Transverse colon (tissue), 4 donors: ENCODE results near the gene MECR. TPM values are rescaled to one million over a fixed set of nuclear protein-coding genes. Genes with fewer than 3 reads are reported as not detected.
"Not testable (repeated sequence)": the region's sequence is repeated elsewhere in the genome, so short reads cannot be mapped to it uniquely, and the experiment has no call there.

Source experiments
- DNase-seq: peaks from one replicate; pipeline ENCODE4 v3.0.0-alpha.2; 2019
- H3K27ac ChIP-seq, 4 donors: fragments of 200-600 bp; sonication (generic); 2 replicates each; pipeline ENCODE4 v1.5.1; 2016 to 2018; ENCODE audit warnings: inconsistent platforms in 4 of 4
- H3K27me3 ChIP-seq: fragments of 200-600 bp; sonication (generic); 2 replicates; pipeline ENCODE4 v1.5.1; 2017; ENCODE audit warnings: inconsistent platforms
- H3K36me3 ChIP-seq, 4 donors: fragments of 200-600 bp; sonication (generic); 2 replicates each; pipeline ENCODE4 v1.5.1; 2017 to 2019; ENCODE audit warnings: inconsistent platforms in 4 of 4
- H3K4me1 ChIP-seq, 4 donors: fragments of 200-600 bp; sonication (generic); 2 replicates each; pipeline ENCODE4 v1.5.1; 2017 to 2020; ENCODE audit warnings: inconsistent platforms in 4 of 4
- H3K4me3 ChIP-seq, 4 donors: fragments of 200-600 bp; sonication (generic); 1 replicate in 1 of 4; 2 replicates in 3 of 4; pipeline versions ENCODE4 v1.5.1 to v1.6.1; 2017 to 2019; ENCODE audit warnings: inconsistent platforms in 4 of 4
- H3K9me3 ChIP-seq, 2 donors: fragments of 200-600 bp; sonication (generic); 2 replicates each; pipeline ENCODE4 v1.5.1; 2017 to 2019; ENCODE audit warnings: inconsistent platforms in 2 of 2
- CTCF ChIP-seq, 5 experiments: fragments of 200-600 bp in 3 of 5; fragments of 450-650 bp in 2 of 5; sonication (generic) in 3 of 5; IDR thresholded peaks; 1 replicate in 2 of 5; 2 replicates in 3 of 5; pipeline ENCODE4 v1.5.1; 2016 to 2017; ENCODE audit warnings: antibody characterized with exemption in 5 of 5, inconsistent platforms in 3 of 5, mild to moderate bottlenecking in 2 of 5, moderate library complexity in 1 of 5
- EP300 ChIP-seq: sonication (generic); formaldehyde crosslinking; IDR thresholded peaks from one replicate; pipeline ENCODE4 v1.6.1; 2017; ENCODE audit warnings: antibody characterized with exemption, low read depth
- POLR2A ChIP-seq: fragments of 450-650 bp; IDR thresholded peaks from one replicate; pipeline ENCODE4 v1.6.1; 2016; ENCODE audit warnings: antibody characterized with exemption, mild to moderate bottlenecking, moderate library complexity
- POLR2AphosphoS5 ChIP-seq, 3 donors: sonication (generic); formaldehyde crosslinking; IDR thresholded peaks; one replicate each; pipeline ENCODE4 v1.6.1; 2016; ENCODE audit warnings: antibody characterized with exemption in 3 of 3
- WGBS, 2 donors: methylation state at CpG; one replicate each; pipeline ENCODE4 v1.1.5; 2018; ENCODE audit warnings: low coverage in 1 of 2; 5-methylcytosine and 5-hydroxymethylcytosine counted together
- in situ Hi-C, 4 donors: fragments of 200-750 bp; cut with MboI; loops; one replicate each; pipeline versions ENCODE4 v1.15.0 to v1.15.1; 2017; ENCODE audit warnings: low sequenced_read_pairs in 3 of 4, low pct_ligation_motif_present in 1 of 4, low pct_unique_long_range_greater_than_20kb in 1 of 4
- intact Hi-C: fragments of 100-400 bp; cut with DNase I; formaldehyde crosslinking; loops from one replicate; pipeline ENCODE4 v1.15.1; 2023; ENCODE audit warnings: low total_unique reads
- total RNA-seq, 4 donors: library from RNA; depleted of rRNA; stranded (reverse); fragments of >200 nt; gene quantifications; one replicate each; pipeline ENCODE4 v1.1.0, GENCODE V29; 2016

MECR gene
- total RNA-seq, 4 donors from 2014 or later: 5.2 to 16.0 (median 12.2) TPM; not detected in 1

GRCh38 chr1:29235955-29236711 is 5.4 kb upstream of the MECR start, which contains the start of gene PTPRU:
Gene PTPRU, plus strand, starts transcription at chr1:29236522. Its CDS starts 123 bp downstream, at chr1:29236645.
- H3K27ac ChIP-seq: peak within 1 kb of the TSS in 3 of 4 donors; percentile 26 to 70 (median 58)
- peak within 1 kb of the TSS; percentile 35 to 54 (median 52) for H3K4me3 ChIP-seq
- intact Hi-C loops: loop anchor here (2.0 to 5.0 kb wide), 2 partner anchors 1145 to 1471 kb away; no protein-coding TSS in a partner anchor
- H3K36me3 ChIP-seq: no peaks in the 10 kb centered on the region
- peaks cover 4 to 24% (median 20%) of the 10 kb centered on the region in 4 donors for H3K4me1 ChIP-seq
- DNase-seq: peak; percentile 84
- H3K9me3 ChIP-seq: no peaks in the 10 kb centered on the region
- TF ChIP-seq EP300 (no peak), CTCF (IDR thresholded peaks at IDR 0.05) (peak; percentile 41 to 84 (median 68))
- peaks cover 42% of the 10 kb centered on the region for H3K27me3 ChIP-seq
- WGBS, 2 donors: 12 to 33% methylated on average over 8 to 28 of the region's 82 CpGs
- in situ Hi-C loops: loop anchor here (10.0 to 25.0 kb wide), 5 partner anchors 851 to 1479 kb away; partner anchors contain the start of gene MATN1 (in 1 of the 4)

GRCh38 chr1:29234881-29235280 is 4.1 kb upstream of the MECR start:
- intact Hi-C loops (loop anchor here (5.0 kb wide), 1 partner anchor 1472 kb away; no protein-coding TSS in a partner anchor), in situ Hi-C loops (loop anchor here (10.0 to 25.0 kb wide), 5 partner anchors 852 to 1480 kb away; partner anchors contain the start of gene MATN1 (in 1 of the 4))
- not testable (repeated sequence) for H3K36me3 ChIP-seq, H3K27ac ChIP-seq, DNase-seq, H3K9me3 ChIP-seq, H3K4me3 ChIP-seq
- peaks cover 5 to 30% (median 27%) of the 10 kb centered on the region in 4 donors for H3K4me1 ChIP-seq
- H3K27me3 ChIP-seq: peaks cover 40% of the 10 kb centered on the region
- WGBS, 2 donors: 88 to 90% methylated on average over 5 to 9 of the region's 9 CpGs

- DNase-seq: no peak
- H3K4me3 ChIP-seq: no peak overlapping the region
- in situ Hi-C loops: loop anchor here (10.0 to 25.0 kb wide), 5 partner anchors 853 to 1480 kb away; partner anchors contain the start of gene MATN1 (in 1 of the 4)
- 82 to 100% methylated on average over 1 of the region's 1 CpG for WGBS, 2 donors
- no peaks in the 10 kb centered on the region for H3K9me3 ChIP-seq
- peaks cover 8 to 34% (median 30%) of the 10 kb centered on the region in 4 donors for H3K4me1 ChIP-seq
- no peak overlapping the region for H3K27ac ChIP-seq
- H3K27me3 ChIP-seq: peaks cover 36% of the 10 kb centered on the region
- no peaks in the 10 kb centered on the region for H3K36me3 ChIP-seq
- no peak for TF ChIP-seq POLR2A
- no peak for TF ChIP-seq CTCF (IDR thresholded peaks at IDR 0.05)
- TF ChIP-seq POLR2AphosphoS5 (IDR thresholded peaks at IDR 0.05): no peak
- TF ChIP-seq EP300: no peak
- intact Hi-C loops: no loop called here
Observed at GRCh38 chr1:29234471-29234870, 3.7 kb upstream of the MECR start.

GRCh38 chr1:29233693-29234092 is 3.0 kb upstream of the MECR start:
- in situ Hi-C loops (loop anchor here (10.0 to 25.0 kb wide), 5 partner anchors 854 to 1481 kb away; partner anchors contain the start of gene MATN1 (in 1 of the 4)), intact Hi-C loops (no loop called here)
- no peak overlapping the region for H3K4me3 ChIP-seq
- peaks cover 8 to 37% (median 30%) of the 10 kb centered on the region in 4 donors for H3K4me1 ChIP-seq
- 89 to 93% methylated on average over 3 to 4 of the region's 4 CpGs for WGBS, 2 donors
- no peaks in the 10 kb centered on the region for H3K36me3 ChIP-seq
- H3K9me3 ChIP-seq: no peaks in the 10 kb centered on the region
- DNase-seq: no peak
- peaks cover 29% of the 10 kb centered on the region for H3K27me3 ChIP-seq
- no peak overlapping the region for H3K27ac ChIP-seq
- TF ChIP-seq CTCF (IDR thresholded peaks at IDR 0.05) (no peak), POLR2AphosphoS5 (IDR thresholded peaks at IDR 0.05) (no peak), POLR2A (no peak), EP300 (no peak)
